ENCODE results near the gene IL10RA. TPM values are rescaled to one million over a fixed set of nuclear protein-coding genes. Genes with fewer than 3 reads are reported as not detected.

Gene IL10RA
- total RNA-seq, 1 experiment from 2014 or later, result 0.12 TPM

DNA sequence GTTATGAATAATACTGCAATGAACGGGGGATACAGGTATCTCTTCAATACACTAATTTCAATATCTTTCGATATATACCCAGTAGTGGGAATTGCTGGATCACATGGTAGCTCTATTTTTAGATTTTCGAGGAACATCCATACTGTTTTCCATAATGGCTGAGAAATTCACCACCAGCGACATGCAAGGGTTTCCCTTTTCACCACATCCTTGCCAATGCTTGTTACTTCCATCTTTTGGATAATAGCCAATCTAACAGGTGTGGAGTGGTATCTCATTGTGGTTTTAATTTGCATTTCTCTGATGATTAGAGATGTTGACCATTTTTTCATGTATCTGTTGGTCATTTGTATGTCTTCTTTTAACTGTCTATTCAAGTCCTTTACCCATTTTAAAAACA is 5.9 kb downstream of the IL10RA start:
- no peak for DNase-seq (ENCODE audit: low read depth)

DNA sequence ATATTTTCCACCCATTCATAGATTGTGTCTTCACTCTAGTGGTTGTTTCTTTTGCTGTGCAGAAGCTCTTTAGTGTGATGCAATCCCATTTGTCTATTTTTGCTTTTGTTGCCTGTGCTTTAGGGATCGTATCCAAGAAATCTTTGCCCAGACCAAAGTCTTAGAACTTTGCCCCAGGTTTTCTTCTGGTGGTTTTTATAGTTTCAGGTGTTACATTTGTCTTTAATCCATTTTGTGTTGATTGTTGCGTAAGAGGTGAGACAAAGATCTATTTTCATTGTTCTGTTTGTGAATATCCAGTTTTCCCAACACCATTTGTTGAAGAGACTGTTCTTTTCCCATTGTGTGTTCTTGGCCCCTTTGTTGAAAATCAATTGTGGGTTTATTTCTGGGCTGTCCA is 6.4 kb downstream of the IL10RA start:
- no peak for DNase-seq (ENCODE audit: low read depth)

DNA sequence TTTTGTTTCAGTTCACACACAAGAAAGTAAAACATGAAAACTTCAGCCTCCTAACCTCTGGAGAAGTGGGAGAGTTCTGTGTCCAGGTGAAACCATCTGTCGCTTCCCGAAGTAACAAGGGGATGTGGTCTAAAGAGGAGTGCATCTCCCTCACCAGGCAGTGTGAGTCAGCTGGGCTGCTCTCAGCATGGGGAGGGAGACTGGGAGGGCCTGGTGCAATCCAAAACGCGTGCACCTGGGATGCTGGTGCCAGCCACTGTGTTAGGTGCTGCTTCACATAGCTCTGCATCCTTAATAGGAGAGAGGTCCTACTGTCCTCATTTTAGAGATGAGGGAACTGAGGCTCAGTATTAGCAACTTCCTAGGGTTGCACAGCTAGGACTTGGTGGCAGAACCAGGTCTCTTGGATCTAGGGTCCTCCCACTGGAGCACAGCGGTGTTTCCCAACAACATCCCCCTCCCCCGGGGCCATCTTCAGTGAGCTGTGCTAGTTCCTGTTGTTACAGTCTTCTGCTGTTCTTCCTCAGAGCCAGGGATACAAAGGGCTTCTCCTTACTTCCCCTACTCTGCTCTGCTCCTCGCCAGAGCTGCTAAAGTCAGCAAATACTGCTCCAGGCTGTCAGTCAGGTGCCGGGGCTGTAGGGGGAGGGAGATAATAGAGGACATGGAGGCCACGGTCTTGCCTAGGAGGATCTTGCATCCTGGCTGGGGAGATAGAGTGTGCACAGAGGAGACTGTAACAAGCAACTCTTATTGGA is 8.0 kb downstream of the IL10RA start:
- DNase-seq (ENCODE audit: low read depth), result no peak

DNA sequence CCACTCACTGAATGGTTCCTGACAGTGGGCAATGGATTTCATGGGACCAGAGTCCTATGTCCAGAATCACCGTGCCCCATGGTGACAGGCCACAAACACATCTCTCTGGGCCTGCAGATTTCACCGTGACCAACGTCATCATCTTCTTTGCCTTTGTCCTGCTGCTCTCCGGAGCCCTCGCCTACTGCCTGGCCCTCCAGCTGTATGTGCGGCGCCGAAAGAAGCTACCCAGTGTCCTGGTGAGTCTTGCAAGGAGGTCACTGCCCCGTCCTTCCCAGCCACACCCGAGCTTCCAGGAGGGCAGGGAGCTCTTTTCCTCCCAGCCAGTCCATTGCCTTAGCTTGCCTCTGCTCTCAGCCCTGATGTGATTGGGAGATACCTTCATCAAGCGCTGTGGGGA is 9.3 kb downstream of the IL10RA start:
- DNase-seq (ENCODE audit: low read depth), result no peak

DNA sequence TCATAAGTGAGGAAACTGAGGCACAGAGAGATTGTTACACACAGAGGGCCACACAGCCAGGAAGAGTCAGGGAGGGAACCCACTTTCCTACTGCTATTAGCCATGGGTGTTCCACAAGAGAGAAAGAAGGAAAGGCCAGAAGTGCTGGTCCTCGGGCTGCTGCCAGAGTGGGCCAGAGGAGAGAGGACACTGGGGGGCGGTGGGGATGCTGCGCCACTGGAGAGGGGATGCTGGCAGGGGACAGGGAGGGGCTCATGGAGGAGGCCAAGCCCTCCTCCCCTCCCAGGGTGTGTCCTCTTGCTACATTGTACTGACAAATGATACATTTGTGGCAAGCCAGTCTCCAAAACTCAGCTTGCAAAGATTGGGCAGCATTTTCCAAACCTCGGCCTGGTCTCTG is 9.9 kb downstream of the IL10RA start:
- DNase-seq (ENCODE audit: low read depth), result no peak

DNA sequence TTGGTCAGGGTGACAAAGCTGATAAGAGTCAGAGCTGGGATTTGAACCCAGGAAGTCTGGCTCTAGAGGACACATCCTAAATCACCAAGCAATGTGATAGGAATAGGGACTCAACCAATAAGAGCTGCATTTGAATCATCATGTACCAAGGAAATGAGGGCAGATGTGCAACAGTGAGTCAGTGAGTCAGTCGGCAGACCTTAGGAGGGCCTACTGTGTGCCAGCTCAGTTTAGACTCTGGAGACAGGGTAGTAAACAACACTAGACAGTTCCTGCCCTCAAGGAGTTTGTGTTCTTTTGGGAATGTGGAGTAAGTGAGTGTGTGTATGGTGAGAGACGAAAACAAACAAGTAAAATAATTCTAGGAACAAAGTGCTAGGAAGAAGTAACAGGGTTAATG is 11.2 kb downstream of the IL10RA start:
- DNase-seq (ENCODE audit: low read depth), result no peak

DNA sequence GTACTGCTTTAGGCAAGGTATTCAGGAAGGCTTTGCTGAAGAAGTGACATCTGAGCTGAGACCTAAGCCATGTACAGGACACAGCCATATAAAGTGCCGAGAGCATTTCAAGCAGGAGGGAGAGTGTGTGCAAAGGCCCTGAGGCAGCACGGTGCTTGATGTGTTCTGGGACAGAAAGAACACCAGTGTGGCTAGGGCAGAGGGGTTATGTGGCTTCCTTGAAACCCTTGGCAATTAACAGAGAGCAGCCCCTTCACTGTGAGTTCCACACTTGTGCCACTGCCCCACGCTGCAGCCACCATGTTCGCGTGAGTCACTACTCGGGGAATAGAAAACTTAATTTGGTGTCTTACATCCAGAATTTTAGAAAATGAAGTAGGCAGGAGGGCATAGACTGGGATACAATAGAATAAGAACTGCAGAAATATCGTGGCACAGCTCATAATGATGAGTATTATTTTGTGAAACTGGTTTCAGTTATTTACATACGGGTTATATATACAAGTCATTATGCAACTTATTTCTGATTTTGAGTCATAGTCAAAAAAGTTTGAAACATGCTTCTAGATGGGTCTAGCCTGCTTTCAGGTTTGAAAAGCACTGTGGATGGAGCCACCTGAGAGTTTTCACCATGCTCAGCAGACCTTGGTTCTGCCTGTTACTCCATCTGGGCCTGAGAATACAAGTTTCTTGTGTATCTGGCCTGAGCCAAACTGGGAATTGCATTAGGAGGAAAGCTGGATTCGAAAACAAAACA is 11.8 kb downstream of the IL10RA start:
- DNase-seq (ENCODE audit: low read depth), result no peak

DNA sequence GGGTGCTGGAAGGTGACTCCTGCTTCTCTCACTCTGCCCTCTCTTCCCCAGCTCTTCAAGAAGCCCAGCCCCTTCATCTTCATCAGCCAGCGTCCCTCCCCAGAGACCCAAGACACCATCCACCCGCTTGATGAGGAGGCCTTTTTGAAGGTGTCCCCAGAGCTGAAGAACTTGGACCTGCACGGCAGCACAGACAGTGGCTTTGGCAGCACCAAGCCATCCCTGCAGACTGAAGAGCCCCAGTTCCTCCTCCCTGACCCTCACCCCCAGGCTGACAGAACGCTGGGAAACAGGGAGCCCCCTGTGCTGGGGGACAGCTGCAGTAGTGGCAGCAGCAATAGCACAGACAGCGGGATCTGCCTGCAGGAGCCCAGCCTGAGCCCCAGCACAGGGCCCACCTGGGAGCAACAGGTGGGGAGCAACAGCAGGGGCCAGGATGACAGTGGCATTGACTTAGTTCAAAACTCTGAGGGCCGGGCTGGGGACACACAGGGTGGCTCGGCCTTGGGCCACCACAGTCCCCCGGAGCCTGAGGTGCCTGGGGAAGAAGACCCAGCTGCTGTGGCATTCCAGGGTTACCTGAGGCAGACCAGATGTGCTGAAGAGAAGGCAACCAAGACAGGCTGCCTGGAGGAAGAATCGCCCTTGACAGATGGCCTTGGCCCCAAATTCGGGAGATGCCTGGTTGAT is 12.6 kb downstream of the IL10RA start:
- DNase-seq (ENCODE audit: low read depth), result no peak

DNA sequence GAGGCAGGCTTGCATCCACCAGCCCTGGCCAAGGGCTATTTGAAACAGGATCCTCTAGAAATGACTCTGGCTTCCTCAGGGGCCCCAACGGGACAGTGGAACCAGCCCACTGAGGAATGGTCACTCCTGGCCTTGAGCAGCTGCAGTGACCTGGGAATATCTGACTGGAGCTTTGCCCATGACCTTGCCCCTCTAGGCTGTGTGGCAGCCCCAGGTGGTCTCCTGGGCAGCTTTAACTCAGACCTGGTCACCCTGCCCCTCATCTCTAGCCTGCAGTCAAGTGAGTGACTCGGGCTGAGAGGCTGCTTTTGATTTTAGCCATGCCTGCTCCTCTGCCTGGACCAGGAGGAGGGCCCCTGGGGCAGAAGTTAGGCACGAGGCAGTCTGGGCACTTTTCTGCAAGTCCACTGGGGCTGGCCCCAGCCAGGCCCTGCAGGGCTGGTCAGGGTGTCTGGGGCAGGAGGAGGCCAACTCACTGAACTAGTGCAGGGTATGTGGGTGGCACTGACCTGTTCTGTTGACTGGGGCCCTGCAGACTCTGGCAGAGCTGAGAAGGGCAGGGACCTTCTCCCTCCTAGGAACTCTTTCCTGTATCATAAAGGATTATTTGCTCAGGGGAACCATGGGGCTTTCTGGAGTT is 13.3 kb downstream of the IL10RA start:
- no peak for DNase-seq (ENCODE audit: low read depth)

DNA sequence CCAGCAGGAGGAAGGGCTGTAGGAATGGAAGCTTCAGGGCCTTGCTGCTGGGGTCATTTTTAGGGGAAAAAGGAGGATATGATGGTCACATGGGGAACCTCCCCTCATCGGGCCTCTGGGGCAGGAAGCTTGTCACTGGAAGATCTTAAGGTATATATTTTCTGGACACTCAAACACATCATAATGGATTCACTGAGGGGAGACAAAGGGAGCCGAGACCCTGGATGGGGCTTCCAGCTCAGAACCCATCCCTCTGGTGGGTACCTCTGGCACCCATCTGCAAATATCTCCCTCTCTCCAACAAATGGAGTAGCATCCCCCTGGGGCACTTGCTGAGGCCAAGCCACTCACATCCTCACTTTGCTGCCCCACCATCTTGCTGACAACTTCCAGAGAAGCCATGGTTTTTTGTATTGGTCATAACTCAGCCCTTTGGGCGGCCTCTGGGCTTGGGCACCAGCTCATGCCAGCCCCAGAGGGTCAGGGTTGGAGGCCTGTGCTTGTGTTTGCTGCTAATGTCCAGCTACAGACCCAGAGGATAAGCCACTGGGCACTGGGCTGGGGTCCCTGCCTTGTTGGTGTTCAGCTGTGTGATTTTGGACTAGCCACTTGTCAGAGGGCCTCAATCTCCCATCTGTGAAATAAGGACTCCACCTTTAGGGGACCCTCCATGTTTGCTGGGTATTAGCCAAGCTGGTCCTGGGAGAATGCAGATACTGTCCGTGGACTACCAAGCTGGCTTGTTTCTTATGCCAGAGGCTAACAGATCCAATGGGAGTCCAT is 14.1 kb downstream of the IL10RA start:
- DNase-seq (ENCODE audit: low read depth), result no peak

DNA sequence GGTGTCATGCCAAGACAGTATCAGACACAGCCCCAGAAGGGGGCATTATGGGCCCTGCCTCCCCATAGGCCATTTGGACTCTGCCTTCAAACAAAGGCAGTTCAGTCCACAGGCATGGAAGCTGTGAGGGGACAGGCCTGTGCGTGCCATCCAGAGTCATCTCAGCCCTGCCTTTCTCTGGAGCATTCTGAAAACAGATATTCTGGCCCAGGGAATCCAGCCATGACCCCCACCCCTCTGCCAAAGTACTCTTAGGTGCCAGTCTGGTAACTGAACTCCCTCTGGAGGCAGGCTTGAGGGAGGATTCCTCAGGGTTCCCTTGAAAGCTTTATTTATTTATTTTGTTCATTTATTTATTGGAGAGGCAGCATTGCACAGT is 14.6 kb downstream of the IL10RA start:
- no peak for DNase-seq (ENCODE audit: low read depth)

DNA sequence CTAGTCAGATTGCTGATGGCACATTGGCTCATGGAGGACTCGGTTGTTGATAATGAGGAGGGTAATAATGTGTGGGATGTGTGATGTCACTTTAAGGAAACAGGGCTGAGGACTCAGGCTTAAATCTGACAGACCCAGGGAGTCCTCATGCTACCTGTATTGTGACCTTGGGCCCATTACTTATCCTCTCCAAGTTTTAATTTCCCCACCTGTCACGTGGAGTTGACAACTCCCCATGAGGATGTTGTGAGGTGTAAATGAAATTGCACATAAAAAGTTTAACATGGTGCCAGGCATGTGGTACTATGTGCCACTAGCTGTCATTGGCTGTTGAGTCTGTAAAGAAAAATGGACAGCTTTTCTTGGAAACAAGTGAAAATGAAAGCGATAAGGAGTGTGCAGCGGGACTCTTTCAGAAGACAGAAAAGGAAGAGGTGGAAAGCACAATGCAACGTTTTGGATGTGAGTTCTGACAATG is 15.3 kb downstream of the IL10RA start:
- DNase-seq (ENCODE audit: low read depth), result no peak

DNA sequence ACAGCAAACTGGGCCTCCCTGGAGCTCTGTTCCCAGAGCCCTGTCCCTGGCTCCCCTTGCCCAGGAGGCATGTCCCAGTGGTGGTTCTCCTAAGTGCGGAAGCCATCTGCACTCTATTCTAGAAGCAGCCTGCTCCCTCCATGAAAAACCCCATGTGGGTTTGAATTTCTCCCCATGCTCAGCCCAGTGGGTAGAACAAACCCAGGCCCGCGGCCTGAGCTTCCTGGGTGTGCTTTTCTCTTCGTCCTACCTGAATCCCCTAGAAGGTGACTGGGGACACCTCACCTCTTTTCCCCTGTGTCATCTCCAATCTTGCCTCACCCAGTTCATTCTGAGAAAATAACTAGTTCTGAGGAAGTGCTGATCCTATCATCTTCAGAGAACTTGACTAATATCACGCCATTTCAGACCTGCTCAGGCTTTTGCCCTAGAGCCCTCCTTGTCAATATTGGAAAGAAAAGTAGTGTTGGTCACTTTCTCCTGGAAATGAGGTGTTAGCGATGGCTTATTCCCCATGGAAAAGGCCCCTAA is 15.9 kb downstream of the IL10RA start:
- DNase-seq (ENCODE audit: low read depth), result no peak

DNA sequence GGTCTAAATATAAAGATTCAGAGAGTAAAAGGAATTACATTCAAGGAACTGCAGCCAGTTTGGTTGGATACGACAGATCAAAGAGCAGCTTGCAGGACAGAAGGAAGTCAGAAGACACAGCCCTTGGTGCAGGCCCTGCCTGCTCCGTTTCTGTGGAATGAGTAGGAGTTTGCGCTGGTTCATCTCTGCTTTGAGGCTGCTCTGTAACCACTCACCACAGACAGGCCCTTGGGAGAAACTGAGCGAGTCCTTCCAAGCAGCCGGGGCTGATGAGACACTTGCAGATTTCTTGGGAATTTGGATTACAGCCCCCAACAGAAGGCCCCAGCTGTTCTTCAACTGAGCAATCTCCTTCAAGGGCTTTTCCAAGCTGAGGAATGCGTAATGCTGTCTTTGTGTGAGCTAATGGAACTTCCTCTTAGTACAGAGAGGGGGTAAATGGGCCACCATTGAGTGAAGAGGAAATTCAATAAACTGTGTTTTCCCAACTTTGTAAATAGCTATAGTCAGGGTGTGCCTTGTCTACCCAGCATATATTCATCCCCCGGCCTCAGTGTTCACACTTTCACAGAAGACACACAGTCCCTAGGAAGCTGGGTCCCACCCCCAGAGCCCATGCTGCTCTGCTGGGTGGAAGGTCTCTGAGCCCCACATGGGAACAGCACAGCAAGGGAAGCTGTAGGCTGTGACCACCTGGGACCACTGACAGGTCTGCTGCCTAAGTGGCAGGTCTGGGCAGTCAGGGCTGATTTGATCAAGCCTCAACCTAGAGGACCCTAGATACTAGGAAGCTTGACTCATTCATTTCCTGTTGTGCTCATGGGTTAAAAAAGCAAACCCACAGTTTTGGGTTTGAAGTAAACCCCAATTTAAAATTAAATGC is 16.6 kb downstream of the IL10RA start:
- DNase-seq (ENCODE audit: low read depth), result peak; percentile 11

DNA sequence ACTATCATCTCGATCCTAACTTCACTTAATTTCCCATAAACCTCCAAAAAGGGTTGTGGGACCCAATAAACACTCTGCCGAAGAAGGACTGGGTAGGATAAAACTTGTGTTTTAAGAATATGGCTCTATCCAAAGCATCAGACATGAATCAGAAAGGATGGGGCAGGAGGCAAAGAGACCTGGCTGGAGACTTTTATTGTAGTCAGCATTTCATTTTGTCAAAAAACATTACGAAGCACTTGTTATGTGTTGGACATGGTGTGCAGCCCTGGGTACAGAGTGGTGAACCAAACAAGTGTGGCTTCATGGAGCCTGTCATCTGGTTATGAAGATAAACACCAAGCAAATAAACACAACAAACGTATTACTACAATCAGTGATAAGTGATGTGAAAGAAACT is 17.3 kb downstream of the IL10RA start:
- no peak for DNase-seq (ENCODE audit: low read depth)

DNA sequence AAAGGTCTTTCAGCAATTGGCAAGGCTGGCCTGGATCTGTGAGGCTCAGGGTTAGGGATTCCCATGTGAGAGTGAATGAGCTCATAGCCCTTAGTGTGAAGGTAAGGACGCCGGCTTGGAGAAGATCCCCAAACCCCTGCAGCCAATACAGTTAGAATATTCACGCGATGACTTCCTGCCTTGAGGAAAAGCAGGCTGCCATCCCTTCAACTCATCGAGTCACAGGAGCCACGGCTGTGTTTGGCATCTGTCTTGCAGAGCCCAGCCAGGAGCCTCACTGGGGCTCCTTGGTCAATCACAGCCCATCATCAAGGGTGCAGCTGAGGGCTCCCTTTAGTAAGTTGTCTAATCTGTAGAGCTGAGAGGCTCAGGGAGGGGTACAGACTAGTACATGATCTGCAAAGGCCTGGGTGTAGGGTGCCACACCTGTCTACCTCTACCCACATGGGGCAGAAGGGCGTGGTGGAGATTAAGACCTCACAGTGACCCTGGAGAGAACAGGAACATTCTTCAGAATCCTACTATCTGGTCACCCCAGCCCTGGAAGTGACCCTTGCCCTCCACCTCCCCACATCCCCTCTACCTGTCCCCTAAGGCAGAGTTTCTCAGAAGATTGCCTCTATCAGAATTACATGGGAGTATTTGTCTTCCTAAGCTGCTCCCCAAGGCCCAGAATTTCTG is 18.5 kb downstream of the IL10RA start:
- no peak for DNase-seq (ENCODE audit: low read depth)

DNA sequence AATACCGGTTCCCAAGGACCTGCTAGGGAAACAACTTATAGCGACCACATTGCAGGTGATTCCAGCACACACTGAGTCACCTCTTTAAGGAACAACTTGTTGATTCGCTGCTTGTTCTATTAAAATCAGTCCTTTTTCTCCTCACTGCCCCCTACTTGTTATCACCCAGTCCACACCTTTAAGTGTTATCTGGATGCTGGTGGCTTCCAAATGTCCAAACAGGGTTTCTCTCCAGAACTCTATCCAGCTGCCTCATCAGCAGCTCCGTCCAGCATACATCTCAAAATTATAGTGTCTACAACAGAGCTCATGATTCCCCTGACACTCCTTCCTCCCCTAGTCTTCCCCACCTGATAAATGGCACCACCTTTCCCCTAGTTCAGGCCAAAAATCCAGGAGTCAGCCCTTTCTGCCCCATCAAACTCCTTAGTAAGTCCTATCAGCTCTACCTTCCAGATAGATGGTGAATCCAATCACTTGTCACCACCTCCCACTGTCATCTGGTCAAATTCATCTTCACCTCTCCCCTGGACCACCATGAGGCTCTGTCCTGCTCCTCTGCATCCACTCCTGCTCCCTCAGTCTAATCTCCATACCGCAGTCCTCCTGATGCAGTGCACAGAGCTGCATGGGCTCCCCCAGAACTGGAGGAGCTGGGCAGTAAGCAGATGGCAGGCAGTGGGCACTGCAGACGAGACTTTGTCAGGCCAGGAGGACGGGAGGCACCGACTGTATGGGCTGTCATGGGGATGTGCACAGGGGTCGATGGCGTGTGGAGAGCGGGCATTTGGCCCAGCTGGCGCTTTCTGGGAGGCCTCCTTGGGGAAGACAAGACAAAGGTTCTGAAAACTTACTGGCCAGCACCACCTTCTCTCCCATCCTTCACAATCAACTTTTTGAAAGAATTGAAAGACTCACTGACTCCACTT is 19.3 kb downstream of the IL10RA start:
- DNase-seq (ENCODE audit: low read depth), result no peak

DNA sequence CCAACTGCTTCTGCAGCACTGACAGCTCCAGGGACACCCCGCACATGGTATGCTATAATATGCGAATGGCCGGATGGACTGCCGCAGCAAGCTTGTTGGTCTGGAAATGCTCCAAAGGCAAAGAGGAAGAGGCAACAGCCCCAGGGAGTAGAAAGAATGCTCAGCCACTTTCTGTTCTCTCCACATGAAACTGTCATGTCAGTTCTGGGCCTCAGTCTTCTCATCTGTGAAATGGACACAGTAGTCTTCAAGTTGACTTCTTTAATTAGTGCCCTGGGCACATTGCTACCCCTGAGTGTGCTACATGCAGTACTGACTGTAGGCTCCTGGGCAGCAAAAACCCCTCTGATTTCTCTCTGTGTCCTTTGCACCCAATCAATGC is 19.9 kb downstream of the IL10RA start:
- DNase-seq (ENCODE audit: low read depth), result no peak

DNA sequence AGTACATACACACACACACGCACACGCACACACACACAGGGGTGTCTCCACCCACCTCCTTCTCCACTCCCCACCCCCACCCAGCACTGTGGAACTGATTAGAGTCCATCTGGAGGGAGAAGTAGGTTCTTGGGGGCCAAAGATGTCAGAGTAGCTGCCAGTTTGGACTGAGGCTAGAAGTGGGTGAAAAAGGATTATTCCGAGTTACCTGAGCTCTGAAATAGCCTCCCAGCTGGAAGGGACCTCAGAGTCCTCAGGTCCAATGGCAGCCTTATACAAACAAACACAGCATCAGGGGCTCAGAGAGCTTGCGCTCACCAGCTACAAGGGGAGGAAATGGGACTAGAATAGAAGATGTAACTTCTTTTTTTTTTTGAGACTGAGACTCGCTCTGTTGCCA is 20.8 kb downstream of the IL10RA start:
- DNase-seq (ENCODE audit: low read depth), result no peak
